ENCODE measurements around the gene ARHGAP26.

DNA sequence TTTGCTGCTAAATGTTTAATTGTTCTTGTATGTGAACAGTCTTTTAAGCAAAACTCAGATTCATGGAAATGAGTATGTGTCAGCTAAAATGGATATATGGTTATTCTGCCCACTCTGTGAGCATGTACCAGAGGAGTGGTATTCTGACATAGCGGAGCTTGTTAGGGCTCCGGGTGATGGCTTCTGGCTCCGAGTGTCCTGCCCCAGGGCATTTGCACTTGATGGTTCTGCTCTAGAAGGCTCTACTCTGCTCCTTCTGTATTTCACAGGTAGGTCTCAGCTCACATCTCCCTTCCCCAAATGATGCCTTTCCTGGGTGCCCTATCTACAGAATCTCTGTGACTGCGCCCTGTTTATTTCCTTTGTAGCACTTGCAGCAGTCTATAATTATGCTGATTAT lies 113.3 kb downstream of the ARHGAP26 start:
- TF ChIP-seq, protein P1, sequence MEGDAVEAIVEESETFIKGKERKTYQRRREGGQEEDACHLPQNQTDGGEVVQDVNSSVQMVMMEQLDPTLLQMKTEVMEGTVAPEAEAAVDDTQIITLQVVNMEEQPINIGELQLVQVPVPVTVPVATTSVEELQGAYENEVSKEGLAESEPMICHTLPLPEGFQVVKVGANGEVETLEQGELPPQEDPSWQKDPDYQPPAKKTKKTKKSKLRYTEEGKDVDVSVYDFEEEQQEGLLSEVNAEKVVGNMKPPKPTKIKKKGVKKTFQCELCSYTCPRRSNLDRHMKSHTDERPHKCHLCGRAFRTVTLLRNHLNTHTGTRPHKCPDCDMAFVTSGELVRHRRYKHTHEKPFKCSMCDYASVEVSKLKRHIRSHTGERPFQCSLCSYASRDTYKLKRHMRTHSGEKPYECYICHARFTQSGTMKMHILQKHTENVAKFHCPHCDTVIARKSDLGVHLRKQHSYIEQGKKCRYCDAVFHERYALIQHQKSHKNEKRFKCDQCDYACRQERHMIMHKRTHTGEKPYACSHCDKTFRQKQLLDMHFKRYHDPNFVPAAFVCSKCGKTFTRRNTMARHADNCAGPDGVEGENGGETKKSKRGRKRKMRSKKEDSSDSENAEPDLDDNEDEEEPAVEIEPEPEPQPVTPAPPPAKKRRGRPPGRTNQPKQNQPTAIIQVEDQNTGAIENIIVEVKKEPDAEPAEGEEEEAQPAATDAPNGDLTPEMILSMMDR (IDR thresholded peaks at IDR 0.05; ENCODE audit: low read depth, low read length, poor library complexity, severe bottlenecking): no peak
- TF ChIP-seq EZH2phosphoT487 (IDR thresholded peaks at IDR 0.05; ENCODE audit: borderline replicate concordance, low read length): no peak

All from DOHH2 (cell line).